HL-60 (cell line): ENCODE data around the gene DSCAML1.

Source experiments
- DNase-seq, 2 experiments: peaks; one replicate each; pipeline ENCODE4 v3.0.0-alpha.2; 2010 to 2020; ENCODE audit warnings: low read depth in 1 of 2, low spot score in 1 of 2
- H3K27ac ChIP-seq: fragments of 250-450 bp; sonication (Bioruptor Pico); replicated peaks from 2 replicates; pipeline ENCODE4 v1.5.1; 2020; ENCODE audit warnings: mild to moderate bottlenecking, moderate library complexity
- H3K27me3 ChIP-seq: fragments of 250-450 bp; sonication (Bioruptor Pico); 2 replicates; pipeline ENCODE4 v1.5.1; 2021; ENCODE audit warnings: mild to moderate bottlenecking, moderate library complexity; ENCODE audit not compliant: insufficient read depth, poor library complexity, severe bottlenecking
- H3K4me3 ChIP-seq: replicated peaks from 2 replicates; pipeline ENCODE4 v1.5.1; 2011; ENCODE audit warnings: mild to moderate bottlenecking, control low read depth, low read length; ENCODE audit not compliant: insufficient read depth
- GABPA ChIP-seq: IDR thresholded peaks from 2 replicates; pipeline ENCODE4 v1.6.1; 2012; ENCODE audit warnings: low read depth
- POLR2AphosphoS5 ChIP-seq: IDR thresholded peaks from 2 replicates; pipeline ENCODE4 v1.6.1; 2012; ENCODE audit warnings: low read depth
- SPI1 ChIP-seq: IDR thresholded peaks from 2 replicates; pipeline ENCODE4 v1.6.1; 2012; ENCODE audit warnings: low read depth, mild to moderate bottlenecking, borderline replicate concordance
- TF ChIP-seq, protein P1 (sequence below): IDR thresholded peaks from 2 replicates; pipeline ENCODE4 v1.6.1; 2012; ENCODE audit warnings: low read depth; ENCODE audit not compliant: insufficient replicate concordance
- TF ChIP-seq, protein P2 (sequence below): IDR thresholded peaks from one replicate; pipeline ENCODE4 v1.5.1; 2011; ENCODE audit warnings: low read length, control low read depth, inconsistent platforms; ENCODE audit not compliant: insufficient read depth

DSCAML1 gene

DNA sequence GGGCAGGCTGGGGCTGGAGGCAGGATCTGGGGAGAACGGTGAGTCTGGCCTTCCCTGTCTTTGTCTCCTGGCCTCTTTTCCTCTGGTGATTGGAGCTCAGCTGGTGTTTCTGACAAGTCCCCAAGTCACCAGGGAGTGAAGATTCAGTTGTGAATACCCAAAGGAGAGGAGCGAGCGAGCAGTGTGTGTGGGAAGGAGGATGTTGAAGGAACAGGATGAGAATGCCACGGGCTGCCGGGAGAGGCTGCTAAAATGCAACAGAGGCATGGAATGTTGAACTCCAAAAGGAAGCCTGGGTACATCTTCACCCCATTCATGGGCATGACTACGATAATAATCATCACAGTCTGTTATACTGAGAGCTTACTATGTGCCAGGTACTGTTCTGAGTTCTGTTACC lies 306.1 kb downstream of the DSCAML1 start:
- H3K4me3 ChIP-seq, result no peak overlapping the region
- TF ChIP-seq POLR2AphosphoS5 (no peak), SPI1 (no peak), GABPA (no peak)
- TF ChIP-seq, protein P1, sequence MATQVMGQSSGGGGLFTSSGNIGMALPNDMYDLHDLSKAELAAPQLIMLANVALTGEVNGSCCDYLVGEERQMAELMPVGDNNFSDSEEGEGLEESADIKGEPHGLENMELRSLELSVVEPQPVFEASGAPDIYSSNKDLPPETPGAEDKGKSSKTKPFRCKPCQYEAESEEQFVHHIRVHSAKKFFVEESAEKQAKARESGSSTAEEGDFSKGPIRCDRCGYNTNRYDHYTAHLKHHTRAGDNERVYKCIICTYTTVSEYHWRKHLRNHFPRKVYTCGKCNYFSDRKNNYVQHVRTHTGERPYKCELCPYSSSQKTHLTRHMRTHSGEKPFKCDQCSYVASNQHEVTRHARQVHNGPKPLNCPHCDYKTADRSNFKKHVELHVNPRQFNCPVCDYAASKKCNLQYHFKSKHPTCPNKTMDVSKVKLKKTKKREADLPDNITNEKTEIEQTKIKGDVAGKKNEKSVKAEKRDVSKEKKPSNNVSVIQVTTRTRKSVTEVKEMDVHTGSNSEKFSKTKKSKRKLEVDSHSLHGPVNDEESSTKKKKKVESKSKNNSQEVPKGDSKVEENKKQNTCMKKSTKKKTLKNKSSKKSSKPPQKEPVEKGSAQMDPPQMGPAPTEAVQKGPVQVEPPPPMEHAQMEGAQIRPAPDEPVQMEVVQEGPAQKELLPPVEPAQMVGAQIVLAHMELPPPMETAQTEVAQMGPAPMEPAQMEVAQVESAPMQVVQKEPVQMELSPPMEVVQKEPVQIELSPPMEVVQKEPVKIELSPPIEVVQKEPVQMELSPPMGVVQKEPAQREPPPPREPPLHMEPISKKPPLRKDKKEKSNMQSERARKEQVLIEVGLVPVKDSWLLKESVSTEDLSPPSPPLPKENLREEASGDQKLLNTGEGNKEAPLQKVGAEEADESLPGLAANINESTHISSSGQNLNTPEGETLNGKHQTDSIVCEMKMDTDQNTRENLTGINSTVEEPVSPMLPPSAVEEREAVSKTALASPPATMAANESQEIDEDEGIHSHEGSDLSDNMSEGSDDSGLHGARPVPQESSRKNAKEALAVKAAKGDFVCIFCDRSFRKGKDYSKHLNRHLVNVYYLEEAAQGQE, result no peak
- TF ChIP-seq, protein P2, sequence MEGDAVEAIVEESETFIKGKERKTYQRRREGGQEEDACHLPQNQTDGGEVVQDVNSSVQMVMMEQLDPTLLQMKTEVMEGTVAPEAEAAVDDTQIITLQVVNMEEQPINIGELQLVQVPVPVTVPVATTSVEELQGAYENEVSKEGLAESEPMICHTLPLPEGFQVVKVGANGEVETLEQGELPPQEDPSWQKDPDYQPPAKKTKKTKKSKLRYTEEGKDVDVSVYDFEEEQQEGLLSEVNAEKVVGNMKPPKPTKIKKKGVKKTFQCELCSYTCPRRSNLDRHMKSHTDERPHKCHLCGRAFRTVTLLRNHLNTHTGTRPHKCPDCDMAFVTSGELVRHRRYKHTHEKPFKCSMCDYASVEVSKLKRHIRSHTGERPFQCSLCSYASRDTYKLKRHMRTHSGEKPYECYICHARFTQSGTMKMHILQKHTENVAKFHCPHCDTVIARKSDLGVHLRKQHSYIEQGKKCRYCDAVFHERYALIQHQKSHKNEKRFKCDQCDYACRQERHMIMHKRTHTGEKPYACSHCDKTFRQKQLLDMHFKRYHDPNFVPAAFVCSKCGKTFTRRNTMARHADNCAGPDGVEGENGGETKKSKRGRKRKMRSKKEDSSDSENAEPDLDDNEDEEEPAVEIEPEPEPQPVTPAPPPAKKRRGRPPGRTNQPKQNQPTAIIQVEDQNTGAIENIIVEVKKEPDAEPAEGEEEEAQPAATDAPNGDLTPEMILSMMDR, result no peak
- no peak overlapping the region for H3K27ac ChIP-seq
- peaks cover 2% of the 10 kb centered on the region for H3K27me3 ChIP-seq
- DNase-seq, result no peak

DNA sequence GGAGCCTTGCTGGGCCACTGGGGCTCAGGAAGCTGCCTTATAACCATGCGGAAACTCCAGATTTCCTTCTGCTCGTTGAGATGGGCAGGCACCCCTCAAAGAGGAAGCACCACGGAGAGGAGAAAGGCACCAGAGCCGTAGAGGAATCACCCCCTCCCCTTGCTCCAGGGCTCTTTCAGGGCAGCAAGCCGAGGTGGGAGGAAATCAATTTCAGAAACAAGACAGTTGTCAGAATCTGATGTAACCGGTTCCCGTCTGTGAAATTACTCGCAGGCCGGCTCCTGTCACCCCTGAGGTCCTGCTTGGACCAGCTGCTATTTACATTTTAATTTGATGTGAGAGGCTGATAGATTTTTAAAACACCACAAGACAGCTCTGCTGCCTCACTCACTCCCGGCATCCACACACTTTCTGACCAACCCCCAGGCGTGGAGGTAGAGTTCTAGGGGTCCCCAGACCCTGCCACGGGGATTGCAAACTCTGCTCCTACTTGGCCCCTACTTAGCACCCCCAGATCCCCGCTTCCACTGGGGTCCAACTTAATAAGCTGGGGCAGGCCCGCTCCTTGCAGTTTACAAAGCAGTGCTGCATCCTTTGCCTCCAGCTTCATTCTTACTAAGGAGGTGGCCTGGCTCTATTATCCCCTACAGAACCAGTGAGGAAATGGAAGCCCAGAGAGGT lies 306.9 kb downstream of the DSCAML1 start:
- TF ChIP-seq, protein P2, result no peak
- TF ChIP-seq, protein P1, result no peak
- TF ChIP-seq GABPA (no peak), SPI1 (no peak), POLR2AphosphoS5 (no peak)
- Histone ChIP-seq H3K27me3 (peaks cover 2% of the 10 kb centered on the region), H3K27ac (no peak overlapping the region), H3K4me3 (no peak overlapping the region)
- peak in 1 of 2 experiments; percentile 28 for DNase-seq

DNA sequence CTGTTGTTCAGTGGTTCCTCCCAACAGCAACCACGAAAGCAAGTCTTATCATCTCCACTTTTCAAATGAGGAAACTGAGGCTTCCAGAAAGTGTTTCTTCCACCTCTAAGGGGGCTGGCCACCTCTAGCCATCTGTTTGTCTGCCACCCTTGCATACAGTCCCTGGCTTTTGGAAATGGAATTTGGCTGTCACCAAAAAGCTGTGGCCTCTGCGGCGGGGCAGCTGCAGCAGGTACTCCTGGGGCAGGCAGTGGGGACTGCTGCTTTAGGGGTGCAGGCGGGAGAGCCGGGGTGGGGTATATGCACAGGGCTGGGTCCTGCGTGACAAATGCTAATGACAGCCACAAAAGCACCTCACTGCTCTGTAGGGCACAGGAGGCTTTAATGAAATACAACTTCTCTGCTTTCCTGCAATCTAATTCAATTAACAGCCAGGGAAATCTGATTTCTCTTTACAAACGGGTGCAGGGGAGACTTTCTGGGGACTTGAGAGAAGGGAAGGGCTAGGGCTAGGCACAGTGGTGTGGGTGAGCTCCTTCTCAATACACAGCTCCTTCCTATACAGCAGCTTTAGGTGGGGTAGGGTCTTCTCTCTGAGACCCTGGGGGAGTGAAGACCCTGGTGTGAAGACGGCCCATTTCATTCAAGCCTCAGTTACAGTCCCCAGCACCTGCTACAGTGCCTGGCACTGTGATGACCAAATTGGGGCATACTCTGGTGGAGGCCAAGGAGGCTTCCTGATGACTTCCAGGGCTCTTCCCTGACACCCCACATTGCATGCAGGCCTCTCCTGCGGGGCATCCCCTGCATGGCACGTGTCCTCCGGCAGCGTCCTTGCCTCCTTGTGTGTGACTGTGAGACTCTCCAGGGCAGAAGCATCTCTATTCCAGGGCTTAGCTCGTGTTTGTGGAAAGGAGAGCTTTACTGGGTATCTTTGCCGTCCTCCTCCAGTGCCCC lies 307.7 kb downstream of the DSCAML1 start:
- H3K27me3 ChIP-seq, result peaks cover 2% of the 10 kb centered on the region
- DNase-seq, result no peak
- no peak overlapping the region for H3K27ac ChIP-seq
- H3K4me3 ChIP-seq, result no peak overlapping the region
- TF ChIP-seq GABPA (no peak), SPI1 (no peak), POLR2AphosphoS5 (no peak)
- TF ChIP-seq, protein P1, result no peak
- TF ChIP-seq, protein P2, result no peak
